IMR-90 (cell line): ENCODE results near the gene INPP5A.

ENCODE experiments used
- POLR2A ChIP-seq: IDR thresholded peaks from 2 replicates; pipeline ENCODE4 v1.6.1; 2012; ENCODE audit warnings: mild to moderate bottlenecking, low read depth, low read length
- TF ChIP-seq, protein P1 (sequence below): conservative IDR thresholded peaks from 2 replicates; pipeline ENCODE4 v1.5.1; 2012; ENCODE audit warnings: mild to moderate bottlenecking, low read depth, low read length, improper control_type of control experiment

GRCh38 chr10:132712291-132712690 lies 174.7 kb downstream of the INPP5A start:
- TF ChIP-seq, protein P1, sequence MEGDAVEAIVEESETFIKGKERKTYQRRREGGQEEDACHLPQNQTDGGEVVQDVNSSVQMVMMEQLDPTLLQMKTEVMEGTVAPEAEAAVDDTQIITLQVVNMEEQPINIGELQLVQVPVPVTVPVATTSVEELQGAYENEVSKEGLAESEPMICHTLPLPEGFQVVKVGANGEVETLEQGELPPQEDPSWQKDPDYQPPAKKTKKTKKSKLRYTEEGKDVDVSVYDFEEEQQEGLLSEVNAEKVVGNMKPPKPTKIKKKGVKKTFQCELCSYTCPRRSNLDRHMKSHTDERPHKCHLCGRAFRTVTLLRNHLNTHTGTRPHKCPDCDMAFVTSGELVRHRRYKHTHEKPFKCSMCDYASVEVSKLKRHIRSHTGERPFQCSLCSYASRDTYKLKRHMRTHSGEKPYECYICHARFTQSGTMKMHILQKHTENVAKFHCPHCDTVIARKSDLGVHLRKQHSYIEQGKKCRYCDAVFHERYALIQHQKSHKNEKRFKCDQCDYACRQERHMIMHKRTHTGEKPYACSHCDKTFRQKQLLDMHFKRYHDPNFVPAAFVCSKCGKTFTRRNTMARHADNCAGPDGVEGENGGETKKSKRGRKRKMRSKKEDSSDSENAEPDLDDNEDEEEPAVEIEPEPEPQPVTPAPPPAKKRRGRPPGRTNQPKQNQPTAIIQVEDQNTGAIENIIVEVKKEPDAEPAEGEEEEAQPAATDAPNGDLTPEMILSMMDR = no peak
- no peak for TF ChIP-seq POLR2A
